HT-29 (cell line): ENCODE results near the gene GALT. TPM values are rescaled to one million over a fixed set of nuclear protein-coding genes. Genes with fewer than 3 reads are reported as not detected.

Experiments
- DNase-seq: peaks from one replicate; pipeline ENCODE4 v3.0.0-alpha.2; 2015; ENCODE audit warnings: low spot score
- small RNA-seq: library from RNA; depleted of rRNA; stranded (forward); fragments of <200 nt; gene quantifications from one replicate; pipeline ENCODE3, GENCODE V24; 2014
- total RNA-seq: library from RNA; depleted of rRNA; stranded (reverse); fragments of >200 nt; shearing (Covaris generic); gene quantifications from 2 replicates; pipeline ENCODE4 v1.2.3, GENCODE V29; 2014; rRNA removed

The GALT gene
- total RNA-seq, 1 experiment from 2014 or later, result 32.8 TPM

GRCh38 chr9:34684145-34684544 is 37.7 kb downstream of the GALT start:
- no peak for DNase-seq

GRCh38 chr9:34684816-34685215 is 38.3 kb downstream of the GALT start:
- DNase-seq, result no peak

GRCh38 chr9:34685591-34685990 is 39.1 kb downstream of the GALT start:
- no peak for DNase-seq

- no peak for DNase-seq
These were observed 39.8 kb downstream of the GALT start for GRCh38 chr9:34686231-34686630.

GRCh38 chr9:34686732-34687131 is 40.3 kb downstream of the GALT start:
- DNase-seq, result no peak

- DNase-seq, result no peak
These were observed 41.0 kb downstream of the GALT start for GRCh38 chr9:34687276-34688030.

GRCh38 chr9:34688329-34689115 is 42.0 kb downstream of the GALT start:
- no peak for DNase-seq

- DNase-seq, result no peak
These were observed 42.6 kb downstream of the GALT start for GRCh38 chr9:34689116-34689470.

- DNase-seq, result no peak
These were observed 43.0 kb downstream of the GALT start for GRCh38 chr9:34689512-34689911.

- DNase-seq, result no peak
These were observed 44.8 kb downstream of the GALT start, which contains the start of gene CCL19 for GRCh38 chr9:34690983-34691935. Gene CCL19 (minus strand): TSS chr9:34691276. CDS start chr9:34691139, 137 bp downstream.

GRCh38 chr9:34691936-34692315 is 45.5 kb downstream of the GALT start:
- no peak for DNase-seq

- no peak for DNase-seq
These were observed 47.1 kb downstream of the GALT start for GRCh38 chr9:34693560-34693959.

- no peak for DNase-seq
These were observed 48.3 kb downstream of the GALT start for GRCh38 chr9:34694811-34695210.

Small RNA genes within 50 kb of the gene (small RNA-seq; reads per million reads assigned to genes)
- not detected for gene CCL27

Other genes starting within 250 kb of the GALT start
- gene FAM219A, start 188.1 kb upstream of the GALT start, total RNA-seq, result 8.0 and 10.3 TPM in 2 replicates
- not detected in 2 replicates for gene DNAI1, start 187.9 kb upstream of the GALT start, total RNA-seq
- gene ENHO, start 123.7 kb upstream of the GALT start, total RNA-seq, result 0.94 and 1.4 TPM in 2 replicates
- gene CNTFR, start 57.0 kb upstream of the GALT start, total RNA-seq, result not detected in 2 replicates
- gene RPP25L, start 34.6 kb upstream of the GALT start, total RNA-seq, result 48.7 and 67.6 TPM in 2 replicates
- 72.7 and 98.1 TPM in 2 replicates for gene DCTN3, start 26.2 kb upstream of the GALT start, total RNA-seq
- gene ARID3C, start 17.6 kb upstream of the GALT start, total RNA-seq, result not detected in 2 replicates
- 239 and 269 TPM in 2 replicates for gene SIGMAR1, start 8.9 kb upstream of the GALT start, total RNA-seq
- gene IL11RA, start 5.5 kb downstream of the GALT start, total RNA-seq, result 1.7 and 4.7 TPM in 2 replicates
- gene CCL27, start 16.0 kb downstream of the GALT start, total RNA-seq, result not detected in 2 replicates
- gene CCL19, start 44.6 kb downstream of the GALT start, total RNA-seq, result not detected in 2 replicates
- gene CCL21, start 63.5 kb downstream of the GALT start, total RNA-seq, result not detected in 2 replicates